ENCODE measurements around the gene NADK.

NADK gene

GRCh38 chr1:1786836-1787605 lies 8.8 kb upstream of the NADK start:
- DNase-seq = no peak

GRCh38 chr1:1785666-1786065 lies 7.4 kb upstream of the NADK start:
- DNase-seq = no peak

- no peak for DNase-seq
These were observed 6.7 kb upstream of the NADK start for GRCh38 chr1:1784933-1785332.

GRCh38 chr1:1783320-1783719 lies 5.0 kb upstream of the NADK start:
- no peak for DNase-seq

- no peak for DNase-seq
These were observed 4.3 kb upstream of the NADK start for GRCh38 chr1:1782399-1783221.

- DNase-seq = no peak
These were observed 3.2 kb upstream of the NADK start for GRCh38 chr1:1781526-1781903.

- DNase-seq = no peak
These were observed 2.6 kb upstream of the NADK start for GRCh38 chr1:1780598-1781525.

- DNase-seq = peak in 1 of 2 experiments; percentile 43
These were observed 1.7 kb upstream of the NADK start for GRCh38 chr1:1779691-1780597.

GRCh38 chr1:1779320-1779675 lies 1.0 kb upstream of the NADK start:
- no peak for DNase-seq

GRCh38 chr1:1778663-1779319 lies 521 bp upstream of the NADK start:
- peak; percentile 73 to 84 for DNase-seq

GRCh38 chr1:1777583-1777899 lies 729 bp downstream of the NADK start:
- DNase-seq = no peak

- DNase-seq = no peak
These were observed 1.3 kb downstream of the NADK start for GRCh38 chr1:1776672-1777582.

GRCh38 chr1:1775327-1776226 lies 2.7 kb downstream of the NADK start:
- no peak for DNase-seq

- no peak for DNase-seq
These were observed 4.4 kb downstream of the NADK start for GRCh38 chr1:1773874-1774273.

- DNase-seq = no peak
These were observed 7.2 kb downstream of the NADK start for GRCh38 chr1:1771096-1771495.

- DNase-seq = no peak
These were observed 8.2 kb downstream of the NADK start for GRCh38 chr1:1770102-1770501.

GRCh38 chr1:1768249-1768992 lies 9.8 kb downstream of the NADK start:
- DNase-seq = no peak

GRCh38 chr1:1764876-1765470 lies 13.3 kb downstream of the NADK start:
- DNase-seq = no peak
